ENCODE data around the gene BBS9. TPM values are rescaled to one million over a fixed set of nuclear protein-coding genes. Genes with fewer than 3 reads are reported as not detected.

Gene BBS9
- total and polyA plus RNA-seq, 2 donors (not counting 3 experiments of a cell fraction or from before 2014, with no cell fraction given): 5.7 to 17.4 TPM

- H3K4me1 ChIP-seq (ENCODE audit: control insufficient read depth, extremely low read depth, insufficient read depth, low read length): no peaks in the 10 kb centered on the region
- H3K9ac ChIP-seq (replicated peaks; ENCODE audit: extremely low read depth, insufficient read depth, low read length): no peak overlapping the region
- H3K9me3 ChIP-seq (replicated peaks; ENCODE audit: control insufficient read depth, insufficient read depth, low read length): no peaks in the 10 kb centered on the region
- BruUV-seq (replicated peaks): no TSS peak
- H4K20me1 ChIP-seq (replicated peaks; ENCODE audit: control insufficient read depth, extremely low read depth, insufficient read depth, low read length): no peaks in the 10 kb centered on the region
- no peak overlapping the region for H3K27ac ChIP-seq (ENCODE audit: insufficient read depth, low read depth, low read length)
- POLR2A ChIA-PET: no interaction called here
- intact Hi-C loops (cut with micrococcal nuclease) (no loop called here), dilution Hi-C loops (cut with MboI; ENCODE audit: extremely low pct_ligation_motif_present, low sequenced_read_pairs) (no loop called here)
- TF ChIP-seq MYC (IDR thresholded peaks at IDR 0.05; ENCODE audit: low read depth, low read length): no peak
- no peak for TF ChIP-seq JUN (IDR thresholded peaks at IDR 0.05; ENCODE audit: borderline replicate concordance, insufficient read depth, insufficient read length, low read depth)
- no peak for TF ChIP-seq POLR2A (IDR thresholded peaks at IDR 0.05; ENCODE audit: low read depth, low read length)
- no peak for TF ChIP-seq FOS (IDR thresholded peaks at IDR 0.05; ENCODE audit: borderline replicate concordance, insufficient read depth, low read length)
- no peak for TF ChIP-seq GATA2 (IDR thresholded peaks at IDR 0.05; ENCODE audit: insufficient read depth, insufficient read length, low read depth, low read length)
- TF ChIP-seq CTCF (IDR thresholded peaks at IDR 0.05; ENCODE audit: extremely low read depth in 1 of 2, insufficient read depth in 1 of 2, low read depth in 1 of 2, low read length in 2 of 2): no peak
- no peak for TF ChIP-seq EZH2 (IDR thresholded peaks at IDR 0.05; ENCODE audit: borderline replicate concordance, low read depth, low read length, severe bottlenecking)
- CTCF ChIA-PET: interaction anchor here (2.5 kb wide), 1 partner anchor 10 kb away, joined by 9 read pairs; no protein-coding TSS in a partner anchor
- no peaks in the 10 kb centered on the region for H3K27me3 ChIP-seq (ENCODE audit: control insufficient read depth in 2 of 2, insufficient read depth in 2 of 2, low read length in 2 of 2)
- H3K4me3 ChIP-seq (replicated peaks in 1 of 3; ENCODE audit: insufficient read depth in 1 of 3, low read depth in 1 of 3, low read length in 3 of 3): no peak overlapping the region
- DNase-seq (ENCODE audit: low read depth, low spot score) (no peak), FAIRE-seq (no peak)
- no peak overlapping the region for H3K4me2 ChIP-seq (ENCODE audit: insufficient read depth, low read length)
- no peak overlapping the region for H2AFZ ChIP-seq (ENCODE audit: low read depth, low read length)
- H3K36me3 ChIP-seq (ENCODE audit: control insufficient read depth in 2 of 2, extremely low read depth in 1 of 2, insufficient read depth in 2 of 2, low read length in 2 of 2): no peaks in the 10 kb centered on the region
- H3K79me2 ChIP-seq (ENCODE audit: control insufficient read depth, insufficient read depth, low read length): no peaks in the 10 kb centered on the region
- no peaks in the 10 kb centered on the region for H3K9me1 ChIP-seq (replicated peaks; ENCODE audit: control insufficient read depth, extremely low read depth, insufficient read depth, low read length)
Measured at GRCh38 chr7:33563651-33564050, 434.3 kb downstream of the BBS9 start.

Measured in endothelial cell of umbilical vein (primary cell).